GM13977 (cell line): Measurements from ENCODE around the gene LBR.
"Not testable (repeated sequence)": the region's sequence is repeated elsewhere in the genome, so short reads cannot be mapped to it uniquely, and the experiment has no call there.

ENCODE experiments used
- DNase-seq: peaks from one replicate; pipeline ENCODE4 v3.0.0; 2012; ENCODE audit warnings: low spot score
- CTCF ChIP-seq: IDR thresholded peaks from 2 replicates; pipeline ENCODE4 v1.5.1; 2012; ENCODE audit warnings: mild to moderate bottlenecking, control low read depth; ENCODE audit not compliant: insufficient read depth; ENCODE audit errors: extremely low read depth, missing control alignments
- in situ Hi-C: fragments of 300-500 bp; cut with MboI; formaldehyde crosslinking; loops from one replicate; pipeline ENCODE4 v1.12.0; 2022; ENCODE audit warnings: low sequenced_read_pairs, low pct_unique_long_range_greater_than_20kb, mixed read lengths, inconsistent platforms; ENCODE audit not compliant: unreplicated experiment

LBR gene

GRCh38 chr1:225400968-225401367 lies 26.9 kb downstream of the LBR start:
- in situ Hi-C loops: no loop called here
- no peak for DNase-seq
- no peak for TF ChIP-seq CTCF

GRCh38 chr1:225396357-225396756 lies 31.5 kb downstream of the LBR start:
- no peak for TF ChIP-seq CTCF
- no peak for DNase-seq
- in situ Hi-C loops: no loop called here

GRCh38 chr1:225389843-225390242 lies 38.0 kb downstream of the LBR start:
- in situ Hi-C loops: no loop called here
- TF ChIP-seq CTCF: no peak
- no peak for DNase-seq

- DNase-seq: no peak
- no peak for TF ChIP-seq CTCF
- in situ Hi-C loops: no loop called here
Observed at GRCh38 chr1:225388372-225388771, 39.5 kb downstream of the LBR start.

GRCh38 chr1:225386860-225387259 lies 41.0 kb downstream of the LBR start:
- in situ Hi-C loops, DNase-seq: not testable (repeated sequence)

GRCh38 chr1:225380691-225381090 lies 47.1 kb downstream of the LBR start:
- in situ Hi-C loops: no loop called here
- TF ChIP-seq CTCF: no peak
- no peak for DNase-seq

- in situ Hi-C loops: no loop called here
- no peak for TF ChIP-seq CTCF
- DNase-seq: no peak
Observed at GRCh38 chr1:225378880-225379279, 49.0 kb downstream of the LBR start.
